H9 (cell line): ENCODE results near the gene OR2K2. TPM values are rescaled to one million over a fixed set of nuclear protein-coding genes. Genes with fewer than 3 reads are reported as not detected.

Experiments
- DNase-seq: peaks from one replicate; pipeline ENCODE4 v3.0.0-alpha.2; 2017
- H2AFZ ChIP-seq: one replicate; pipeline ENCODE4 v1.6.1; 2013; ENCODE audit warnings: mild to moderate bottlenecking, low read length, control low read depth, moderate library complexity
- H2AK5ac ChIP-seq: 2 replicates; pipeline ENCODE4 v1.6.1; 2013; ENCODE audit warnings: low read length, control low read depth, mixed read lengths; ENCODE audit not compliant: insufficient read length
- H2BK120ac ChIP-seq: one replicate; pipeline ENCODE4 v1.6.1; 2013; ENCODE audit warnings: low read depth, mild to moderate bottlenecking, low read length, control low read depth, inconsistent platforms; ENCODE audit not compliant: poor library complexity, severe bottlenecking
- H2BK12ac ChIP-seq: 2 replicates; pipeline ENCODE4 v1.6.1; 2013; ENCODE audit warnings: low read length, control low read depth, mixed read lengths, low read depth; ENCODE audit not compliant: insufficient read length
- H2BK15ac ChIP-seq: 2 replicates; pipeline ENCODE4 v1.6.1; 2013; ENCODE audit warnings: low read depth, low read length, control low read depth
- H2BK20ac ChIP-seq: one replicate; pipeline ENCODE4 v1.6.1; 2013; ENCODE audit warnings: low read depth, mild to moderate bottlenecking, low read length, control low read depth, inconsistent platforms; ENCODE audit not compliant: poor library complexity, severe bottlenecking
- H2BK5ac ChIP-seq: 2 replicates; pipeline ENCODE4 v1.6.1; 2013; ENCODE audit warnings: low read length, control low read depth, mixed read lengths; ENCODE audit not compliant: insufficient read length
- H3K14ac ChIP-seq: 2 replicates; pipeline ENCODE4 v1.6.1; 2013; ENCODE audit warnings: low read length, control low read depth; ENCODE audit not compliant: insufficient read depth
- H3K18ac ChIP-seq: 2 replicates; pipeline ENCODE4 v1.6.1; 2013; ENCODE audit warnings: low read depth, mild to moderate bottlenecking, mixed read lengths, low read length, control low read depth; ENCODE audit not compliant: insufficient read length
- H3K23ac ChIP-seq: 2 replicates; pipeline ENCODE4 v1.6.1; 2013; ENCODE audit warnings: low read length, control low read depth, mixed read lengths, low read depth; ENCODE audit not compliant: insufficient read length
- H3K23me2 ChIP-seq: 2 replicates; pipeline ENCODE4 v1.6.1; 2013; ENCODE audit warnings: low read depth, mild to moderate bottlenecking, mixed read lengths, low read length, control low read depth; ENCODE audit not compliant: insufficient read length, poor library complexity, severe bottlenecking
- H3K27ac ChIP-seq: 2 replicates; pipeline ENCODE4 v1.5.1; 2013; ENCODE audit warnings: low read length, control low read depth, mixed read lengths, low read depth; ENCODE audit not compliant: insufficient read length
- H3K27me3 ChIP-seq: 2 replicates; pipeline ENCODE4 v1.6.1; 2013; ENCODE audit warnings: low read length, control low read depth, inconsistent platforms; ENCODE audit not compliant: insufficient read depth
- H3K4ac ChIP-seq: 2 replicates; pipeline ENCODE4 v1.6.1; 2013; ENCODE audit warnings: low read depth, mild to moderate bottlenecking, control low read depth, inconsistent platforms, low read length, moderate library complexity
- H3K4me1 ChIP-seq: 2 replicates; pipeline ENCODE4 v1.6.1; 2013; ENCODE audit warnings: low read length, control low read depth, inconsistent platforms; ENCODE audit not compliant: insufficient read depth
- H3K4me2 ChIP-seq: 2 replicates; pipeline ENCODE4 v1.6.1; 2013; ENCODE audit warnings: low read length, control low read depth, mixed read lengths; ENCODE audit not compliant: insufficient read length, insufficient read depth
- H3K56ac ChIP-seq: 2 replicates; pipeline ENCODE4 v1.6.1; 2013; ENCODE audit warnings: low read depth, mild to moderate bottlenecking, mixed read lengths, low read length, control low read depth; ENCODE audit not compliant: insufficient read length
- H3K79me1 ChIP-seq: 2 replicates; pipeline ENCODE4 v1.6.1; 2013; ENCODE audit warnings: low read depth, mild to moderate bottlenecking, moderate library complexity, low read length, control low read depth, inconsistent platforms; ENCODE audit not compliant: insufficient read depth, poor library complexity, severe bottlenecking
- H3K79me2 ChIP-seq: 2 replicates; pipeline ENCODE4 v1.6.1; 2013; ENCODE audit warnings: low read length, control low read depth, inconsistent platforms; ENCODE audit not compliant: insufficient read depth
- H3K9ac ChIP-seq: 2 replicates; pipeline ENCODE4 v1.6.1; 2013; ENCODE audit warnings: low read length, control low read depth, mixed read lengths; ENCODE audit not compliant: insufficient read length; ENCODE audit errors: extremely low read depth
- H3K9me3 ChIP-seq: one replicate; pipeline ENCODE4 v1.6.1; 2013; ENCODE audit warnings: low read depth, low read length, inconsistent platforms; ENCODE audit not compliant: control insufficient read depth
- H3T11ph ChIP-seq: one replicate; pipeline ENCODE4 v1.6.1; 2013; ENCODE audit warnings: mild to moderate bottlenecking, low read length, control low read depth, inconsistent platforms
- H4K20me1 ChIP-seq: one replicate; pipeline ENCODE4 v1.6.1; 2013; ENCODE audit not compliant: control insufficient read depth, insufficient read length, insufficient read depth
- H4K5ac ChIP-seq: 2 replicates; pipeline ENCODE4 v1.6.1; 2013; ENCODE audit warnings: low read depth, mild to moderate bottlenecking, mixed read lengths, low read length, control low read depth; ENCODE audit not compliant: insufficient read length
- H4K8ac ChIP-seq: replicated peaks from 2 replicates; pipeline ENCODE4 v1.6.1; 2013; ENCODE audit warnings: low read length, control low read depth, mixed read lengths, low read depth; ENCODE audit not compliant: insufficient read length
- H4K91ac ChIP-seq: 2 replicates; pipeline ENCODE4 v1.6.1; 2013; ENCODE audit warnings: low read depth, mild to moderate bottlenecking, moderate library complexity, mixed read lengths, low read length, control low read depth; ENCODE audit not compliant: insufficient read length
- H3K27ac Mint-ChIP-seq, 3 experiments: 2 replicates in 2 of 3; 3 replicates in 1 of 3; pipeline ENCODE4 v1.8.0; 2020 to 2021; ENCODE audit warnings: mixed read lengths in 3 of 3, mild to moderate bottlenecking in 1 of 3, moderate library complexity in 1 of 3
- H3K27me3 Mint-ChIP-seq: 2 replicates; pipeline ENCODE4 v1.8.0; 2021; ENCODE audit warnings: low read depth, mild to moderate bottlenecking, moderate library complexity, mixed read lengths
- H3K36me3 Mint-ChIP-seq, 3 experiments: 2 replicates in 2 of 3; 3 replicates in 1 of 3; pipeline ENCODE4 v1.8.0; 2020 to 2021; ENCODE audit warnings: low read depth in 3 of 3, mixed read lengths in 3 of 3; ENCODE audit not compliant: insufficient read depth in 1 of 3
- H3K4me1 Mint-ChIP-seq, 2 experiments: 2 replicates each; pipeline ENCODE4 v1.8.0; 2020; ENCODE audit warnings: mixed read lengths in 2 of 2
- H3K4me3 Mint-ChIP-seq, 2 experiments: 2 replicates in 1 of 2; 3 replicates in 1 of 2; pipeline ENCODE4 v1.8.0; 2020 to 2021; ENCODE audit warnings: mild to moderate bottlenecking in 2 of 2, mixed read lengths in 2 of 2, moderate library complexity in 1 of 2
- H3K9me3 Mint-ChIP-seq, 2 experiments: 2 replicates in 1 of 2; 3 replicates in 1 of 2; pipeline ENCODE4 v1.8.0; 2020; ENCODE audit warnings: mild to moderate bottlenecking in 2 of 2, mixed read lengths in 2 of 2, moderate library complexity in 1 of 2
- CTCF ChIP-seq: fragments of 200-600 bp; sonication (generic); conservative IDR thresholded peaks from 3 replicates; pipeline ENCODE4 v1.8.0; 2021; ENCODE audit warnings: antibody characterized with exemption, mild to moderate bottlenecking
- WGBS: extraction: QIAGEN DNeasy Blood & Tissue Kit; methylation state at CpG from one replicate; pipeline ENCODE4 v1.1.7; 2013; ENCODE audit warnings: missing lambda C conversion rate, low lambda C conversion rate, mixed read lengths; ENCODE audit not compliant: insufficient read length; ENCODE audit errors: extremely low coverage; 5-methylcytosine and 5-hydroxymethylcytosine counted together
- total RNA-seq: library from RNA; stranded (reverse); gene quantifications from 2 replicates; pipeline ENCODE4 v1.2.1, GENCODE V29; 2021

OR2K2 gene
- total RNA-seq, 1 experiment from 2014 or later, result not detected

GRCh38 chr9:111375817-111376564 lies 46.0 kb upstream of the OR2K2 start:
- no peak overlapping the region for H3T11ph ChIP-seq
- H3K27me3 Mint-ChIP-seq, result no peaks in the 10 kb centered on the region

More at GRCh38 chr9:111375817-111376564, 46.0 kb upstream of the OR2K2 start:
- no peak for TF ChIP-seq CTCF
- H2BK5ac ChIP-seq, result no peak overlapping the region
- no peak overlapping the region for H3K23ac ChIP-seq
- no peak overlapping the region for H3K4me2 ChIP-seq
- Mint-ChIP-seq H3K36me3 (peaks cover 26 to 73% (median 49%) of the 10 kb centered on the region in 3 experiments; a peak in 6 of 7 replicates), H3K4me3 (no peak overlapping the region), H3K4me1 (no peaks in the 10 kb centered on the region), H3K27ac (peak overlapping the region in 1 of 3 experiments; percentile 31; a peak in 1 of 7 replicates), H3K9me3 (no peaks in the 10 kb centered on the region)
- H2BK12ac ChIP-seq, result no peak overlapping the region
- H2BK120ac ChIP-seq, result no peak overlapping the region
- no peak overlapping the region for H2BK15ac ChIP-seq
- no peak overlapping the region for H2BK20ac ChIP-seq
- H3K9ac ChIP-seq, result no peak overlapping the region
- H4K5ac ChIP-seq, result no peak overlapping the region
- H4K8ac ChIP-seq, result no peak overlapping the region
- no peak overlapping the region for H4K91ac ChIP-seq
- H2AFZ ChIP-seq, result no peak overlapping the region
- H3K27me3 ChIP-seq, result no peaks in the 10 kb centered on the region
- no peaks in the 10 kb centered on the region for H3K79me2 ChIP-seq
- no peaks in the 10 kb centered on the region for H4K20me1 ChIP-seq
- no peaks in the 10 kb centered on the region for H3K79me1 ChIP-seq
- no peak overlapping the region for H3K27ac ChIP-seq
- no peaks in the 10 kb centered on the region for H3K4me1 ChIP-seq
- no peak for DNase-seq
- no peak overlapping the region for H3K4ac ChIP-seq
- no peak overlapping the region for H2AK5ac ChIP-seq
- H3K18ac ChIP-seq, result no peak overlapping the region
- H3K56ac ChIP-seq, result no peak overlapping the region
- no CpG with 5 or more reads among the region's 3 CpGs for WGBS
- no peaks in the 10 kb centered on the region for H3K23me2 ChIP-seq
- H3K14ac ChIP-seq, result no peak overlapping the region
- no peaks in the 10 kb centered on the region for H3K9me3 ChIP-seq
